WERI-Rb-1 (cell line): ENCODE results near the gene SFXN5.

Source experiments
- DNase-seq: peaks from one replicate; pipeline ENCODE4 v3.0.0-alpha.2; 2020
- H3K27ac ChIP-seq: fragments of 250-450 bp; sonication (Bioruptor Pico); 2 replicates; pipeline ENCODE4 v1.5.1; 2020; ENCODE audit warnings: mild to moderate bottlenecking, moderate library complexity
- H3K27me3 ChIP-seq: fragments of 250-450 bp; sonication (Bioruptor Pico); 2 replicates; pipeline ENCODE4 v1.5.1; 2021; ENCODE audit warnings: mild to moderate bottlenecking, low read depth, moderate library complexity; ENCODE audit not compliant: insufficient read depth, severe bottlenecking
- H3K36me3 ChIP-seq: fragments of 250-450 bp; sonication (Bioruptor Pico); 2 replicates; pipeline ENCODE4 v1.5.1; 2020; ENCODE audit warnings: mild to moderate bottlenecking, moderate library complexity
- H3K4me3 ChIP-seq: 2 replicates; pipeline ENCODE4 v1.5.1; 2011; ENCODE audit warnings: low read depth, mild to moderate bottlenecking, control low read depth, low read length
- H3K9me3 ChIP-seq: fragments of 250-450 bp; sonication (Bioruptor Pico); 2 replicates; pipeline ENCODE4 v1.5.1; 2021; ENCODE audit warnings: mild to moderate bottlenecking, moderate library complexity; ENCODE audit not compliant: severe bottlenecking
- CTCF ChIP-seq: IDR thresholded peaks from 2 replicates; pipeline ENCODE4 v1.5.1; 2011; ENCODE audit warnings: low read depth, mild to moderate bottlenecking, control low read depth, inconsistent platforms, low read length

The SFXN5 gene

DNA sequence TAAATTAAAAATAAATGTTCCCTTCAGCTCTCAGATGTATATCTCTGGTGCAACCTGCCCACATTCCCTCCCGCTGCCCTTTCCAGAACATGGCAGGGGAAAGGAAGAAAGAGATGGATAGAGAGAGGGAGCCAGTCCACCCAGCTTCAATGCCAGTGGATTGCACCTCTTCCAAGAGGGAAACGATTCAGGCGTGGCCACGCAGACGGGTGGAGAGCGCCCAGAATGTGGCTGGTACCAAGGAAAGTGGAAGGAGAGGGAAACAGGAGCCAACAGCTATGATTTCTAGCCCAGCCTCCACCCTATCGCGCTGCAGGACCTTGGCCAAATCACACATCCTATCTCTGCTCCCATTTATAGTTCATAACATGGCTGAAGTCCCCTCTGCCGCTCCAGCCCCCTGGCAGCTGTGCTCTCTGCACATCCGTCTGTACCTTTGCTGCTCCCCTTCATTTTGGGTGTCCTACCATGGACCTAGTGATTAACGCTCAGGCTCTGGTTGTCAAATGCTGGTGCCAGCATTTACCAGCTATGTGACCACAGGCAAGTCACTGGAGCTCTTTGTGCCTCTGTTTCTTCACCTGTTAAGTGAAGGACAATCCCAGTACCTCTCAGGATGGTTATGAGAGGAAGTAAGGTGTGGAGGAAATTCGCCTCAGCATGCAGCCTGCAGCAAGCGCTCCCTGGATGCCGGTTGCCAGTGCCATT is 66.5 kb downstream of the SFXN5 start:
- H3K36me3 ChIP-seq, result no peaks in the 10 kb centered on the region
- TF ChIP-seq CTCF, result no peak
- no peaks in the 10 kb centered on the region for H3K27me3 ChIP-seq
- DNase-seq, result no peak
- H3K27ac ChIP-seq, result no peak overlapping the region
- H3K4me3 ChIP-seq, result no peak overlapping the region
- no peaks in the 10 kb centered on the region for H3K9me3 ChIP-seq

- no peaks in the 10 kb centered on the region for H3K27me3 ChIP-seq
- DNase-seq, result no peak
- no peak overlapping the region for H3K27ac ChIP-seq
- no peaks in the 10 kb centered on the region for H3K36me3 ChIP-seq
- no peaks in the 10 kb centered on the region for H3K9me3 ChIP-seq
- no peak for TF ChIP-seq CTCF
- H3K4me3 ChIP-seq, result no peak overlapping the region
These were observed 67.0 kb downstream of the SFXN5 start for GRCh38 chr2:73004466-73004865.

DNA sequence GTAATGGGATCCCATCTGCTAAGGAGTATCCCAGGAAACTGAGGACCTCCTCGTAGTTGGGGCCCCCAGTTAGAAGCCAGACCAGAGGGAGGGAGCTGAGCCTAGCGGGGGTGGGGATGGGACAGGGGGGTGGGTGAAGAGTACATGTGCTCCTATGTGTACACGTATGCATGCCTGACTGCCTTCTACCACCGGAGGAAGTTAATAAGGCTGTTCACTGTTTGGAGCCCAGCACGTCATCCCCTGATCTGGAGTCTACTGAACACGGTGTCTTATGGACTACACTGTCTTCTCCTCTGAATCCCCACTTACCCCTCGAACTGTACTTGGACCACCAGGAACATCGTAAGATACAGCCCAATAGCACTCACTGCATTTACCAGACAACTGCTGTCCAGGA is 68.5 kb downstream of the SFXN5 start:
- H3K27me3 ChIP-seq, result no peaks in the 10 kb centered on the region
- H3K9me3 ChIP-seq, result no peaks in the 10 kb centered on the region
- TF ChIP-seq CTCF, result no peak
- H3K36me3 ChIP-seq, result no peaks in the 10 kb centered on the region
- no peak overlapping the region for H3K27ac ChIP-seq
- H3K4me3 ChIP-seq, result no peak overlapping the region
- DNase-seq, result no peak

DNA sequence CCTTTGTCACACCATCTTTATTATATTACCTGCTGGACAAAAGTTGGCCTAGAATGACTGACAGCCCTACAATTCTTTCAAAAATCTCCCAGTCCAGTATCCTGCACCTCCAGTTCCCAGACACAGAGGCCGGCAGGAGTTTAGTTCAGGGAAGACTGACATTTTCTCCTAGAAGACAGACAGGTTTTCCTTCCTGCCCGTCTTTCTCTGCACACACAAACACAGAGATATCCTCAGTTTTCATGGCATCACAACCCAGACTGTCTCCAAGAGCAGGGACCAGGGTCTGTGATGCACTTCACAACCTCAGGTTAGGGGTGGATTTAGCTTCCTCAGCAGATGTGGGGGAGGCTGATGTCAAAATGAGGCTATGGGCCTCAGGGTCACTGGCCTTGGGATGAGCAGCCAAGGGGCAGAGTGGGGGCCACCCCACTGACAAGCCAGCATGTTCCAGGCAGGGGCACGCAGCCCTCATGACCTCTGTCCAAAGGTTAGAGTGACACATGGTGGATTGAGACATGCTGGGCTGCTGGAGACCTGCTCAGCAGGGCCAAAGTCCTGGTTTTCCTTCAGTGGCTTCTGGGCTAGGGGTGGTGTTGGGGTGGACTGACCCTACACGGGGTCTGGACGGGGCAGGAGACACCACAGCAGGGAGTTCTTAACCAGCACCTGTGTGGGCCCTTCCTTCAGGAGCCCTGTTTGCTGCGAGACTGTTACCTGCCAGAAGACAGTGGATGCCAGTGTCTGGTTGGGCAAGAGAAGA is 70.5 kb downstream of the SFXN5 start:
- DNase-seq, result no peak
- Histone ChIP-seq H3K27me3 (no peaks in the 10 kb centered on the region), H3K36me3 (no peaks in the 10 kb centered on the region), H3K27ac (no peak overlapping the region), H3K9me3 (no peaks in the 10 kb centered on the region), H3K4me3 (no peak overlapping the region)
- no peak for TF ChIP-seq CTCF

DNA sequence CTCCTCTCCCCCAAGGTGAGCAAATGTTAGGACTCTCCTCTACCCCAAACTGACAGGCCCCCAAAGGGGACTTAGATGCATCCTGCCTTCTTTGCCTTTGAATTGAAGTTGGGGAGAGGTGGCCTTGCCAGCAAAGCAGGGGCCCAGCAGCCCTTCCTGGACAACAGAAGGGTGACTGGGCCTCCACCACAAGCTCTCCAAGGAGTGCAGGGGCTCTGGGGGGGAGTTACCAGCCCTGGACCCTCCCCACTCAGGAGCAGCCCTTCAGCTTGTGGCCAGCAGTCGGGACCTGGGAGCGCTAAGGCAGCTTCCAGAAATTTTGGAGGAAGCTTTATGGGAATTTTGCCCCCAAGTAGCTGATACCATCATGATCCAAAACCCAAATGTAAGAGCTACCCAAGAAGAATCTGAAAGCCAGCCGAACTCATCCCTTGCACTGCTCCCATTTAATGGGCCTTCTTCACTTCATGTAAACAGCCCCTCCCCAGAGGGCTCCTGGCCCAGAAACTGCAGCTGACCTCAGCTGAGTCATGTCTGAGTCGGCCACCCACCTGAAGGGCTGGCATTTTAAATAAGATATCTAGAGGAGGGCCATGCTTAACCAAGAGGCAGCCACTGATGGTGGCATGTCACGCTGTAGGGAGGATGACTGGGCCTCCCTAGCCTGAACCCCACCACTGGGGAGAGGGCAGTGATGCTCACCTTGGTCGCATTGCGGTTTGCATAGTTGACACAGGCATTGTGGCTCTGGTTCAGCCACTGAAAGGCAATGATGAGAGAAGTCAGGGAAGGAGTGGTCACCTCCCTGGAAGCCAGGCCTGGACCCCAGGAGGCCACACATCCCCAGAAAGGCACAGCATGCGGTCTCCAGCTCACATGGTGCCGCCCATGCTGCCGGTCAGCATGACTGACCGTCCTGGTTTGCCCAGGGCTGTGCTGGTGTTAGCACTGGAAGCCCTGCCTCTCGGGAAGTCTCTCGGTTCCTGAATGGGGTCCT is 71.5 kb downstream of the SFXN5 start:
- Histone ChIP-seq H3K4me3 (no peak overlapping the region), H3K9me3 (no peaks in the 10 kb centered on the region), H3K27ac (no peak overlapping the region), H3K27me3 (no peaks in the 10 kb centered on the region), H3K36me3 (no peaks in the 10 kb centered on the region)
- DNase-seq, result no peak
- TF ChIP-seq CTCF, result no peak
